Measurements from ENCODE around the gene DPH6. TPM values are rescaled to one million over a fixed set of nuclear protein-coding genes. Genes with fewer than 3 reads are reported as not detected.

Gene DPH6
- polyA plus RNA-seq, 2 of the 4 experiments (the other 2 are of a cell fraction): 11.0 to 33.6 TPM

GRCh38 chr15:35507932-35508638, 37.9 kb downstream of the DPH6 start:
- DNase-seq (ENCODE audit: low read depth in 1 of 2, low spot score in 1 of 2) (no peak), FAIRE-seq (no peak), ATAC-seq (no peak)
- CTCF ChIA-PET: no interaction called here
- Histone ChIP-seq H3K4me3 (no peak overlapping the region), H3K4me1 (no peaks in the 10 kb centered on the region), H3K9me3 (no peaks in the 10 kb centered on the region), H3K4me2 (no peak overlapping the region), H3K27ac (no peak overlapping the region)
- 86% methylated on average over 7 of the region's 7 CpGs for WGBS (ENCODE audit: missing lambda C conversion rate)
- POLR2A ChIA-PET: no interaction called here
- TF ChIP-seq, protein P1, sequence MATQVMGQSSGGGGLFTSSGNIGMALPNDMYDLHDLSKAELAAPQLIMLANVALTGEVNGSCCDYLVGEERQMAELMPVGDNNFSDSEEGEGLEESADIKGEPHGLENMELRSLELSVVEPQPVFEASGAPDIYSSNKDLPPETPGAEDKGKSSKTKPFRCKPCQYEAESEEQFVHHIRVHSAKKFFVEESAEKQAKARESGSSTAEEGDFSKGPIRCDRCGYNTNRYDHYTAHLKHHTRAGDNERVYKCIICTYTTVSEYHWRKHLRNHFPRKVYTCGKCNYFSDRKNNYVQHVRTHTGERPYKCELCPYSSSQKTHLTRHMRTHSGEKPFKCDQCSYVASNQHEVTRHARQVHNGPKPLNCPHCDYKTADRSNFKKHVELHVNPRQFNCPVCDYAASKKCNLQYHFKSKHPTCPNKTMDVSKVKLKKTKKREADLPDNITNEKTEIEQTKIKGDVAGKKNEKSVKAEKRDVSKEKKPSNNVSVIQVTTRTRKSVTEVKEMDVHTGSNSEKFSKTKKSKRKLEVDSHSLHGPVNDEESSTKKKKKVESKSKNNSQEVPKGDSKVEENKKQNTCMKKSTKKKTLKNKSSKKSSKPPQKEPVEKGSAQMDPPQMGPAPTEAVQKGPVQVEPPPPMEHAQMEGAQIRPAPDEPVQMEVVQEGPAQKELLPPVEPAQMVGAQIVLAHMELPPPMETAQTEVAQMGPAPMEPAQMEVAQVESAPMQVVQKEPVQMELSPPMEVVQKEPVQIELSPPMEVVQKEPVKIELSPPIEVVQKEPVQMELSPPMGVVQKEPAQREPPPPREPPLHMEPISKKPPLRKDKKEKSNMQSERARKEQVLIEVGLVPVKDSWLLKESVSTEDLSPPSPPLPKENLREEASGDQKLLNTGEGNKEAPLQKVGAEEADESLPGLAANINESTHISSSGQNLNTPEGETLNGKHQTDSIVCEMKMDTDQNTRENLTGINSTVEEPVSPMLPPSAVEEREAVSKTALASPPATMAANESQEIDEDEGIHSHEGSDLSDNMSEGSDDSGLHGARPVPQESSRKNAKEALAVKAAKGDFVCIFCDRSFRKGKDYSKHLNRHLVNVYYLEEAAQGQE (IDR thresholded peaks at IDR 0.05): no peak
- TF ChIP-seq BHLHE40 (IDR thresholded peaks at IDR 0.05; ENCODE audit: low read depth, low read length) (no peak), HOXB13 (CRISPR knock-in tag; IDR thresholded peaks at IDR 0.05; ENCODE audit: low read depth) (no peak), TP53 (CRISPR knock-in tag; IDR thresholded peaks at IDR 0.05) (no peak), TFCP2L1 (CRISPR knock-in tag; IDR thresholded peaks at IDR 0.05) (no peak), ZFP36 (IDR thresholded peaks at IDR 0.05; ENCODE audit: borderline replicate concordance, partially characterized antibody) (no peak)
- TF ChIP-seq, protein P2, sequence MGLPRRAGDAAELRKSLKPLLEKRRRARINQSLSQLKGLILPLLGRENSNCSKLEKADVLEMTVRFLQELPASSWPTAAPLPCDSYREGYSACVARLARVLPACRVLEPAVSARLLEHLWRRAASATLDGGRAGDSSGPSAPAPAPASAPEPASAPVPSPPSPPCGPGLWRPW (IDR thresholded peaks at IDR 0.05): no peak
- TF ChIP-seq, protein P3, sequence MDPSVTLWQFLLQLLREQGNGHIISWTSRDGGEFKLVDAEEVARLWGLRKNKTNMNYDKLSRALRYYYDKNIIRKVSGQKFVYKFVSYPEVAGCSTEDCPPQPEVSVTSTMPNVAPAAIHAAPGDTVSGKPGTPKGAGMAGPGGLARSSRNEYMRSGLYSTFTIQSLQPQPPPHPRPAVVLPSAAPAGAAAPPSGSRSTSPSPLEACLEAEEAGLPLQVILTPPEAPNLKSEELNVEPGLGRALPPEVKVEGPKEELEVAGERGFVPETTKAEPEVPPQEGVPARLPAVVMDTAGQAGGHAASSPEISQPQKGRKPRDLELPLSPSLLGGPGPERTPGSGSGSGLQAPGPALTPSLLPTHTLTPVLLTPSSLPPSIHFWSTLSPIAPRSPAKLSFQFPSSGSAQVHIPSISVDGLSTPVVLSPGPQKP (IDR thresholded peaks at IDR 0.05; ENCODE audit: low read depth, low read length): no peak
- TF ChIP-seq, protein P4, sequence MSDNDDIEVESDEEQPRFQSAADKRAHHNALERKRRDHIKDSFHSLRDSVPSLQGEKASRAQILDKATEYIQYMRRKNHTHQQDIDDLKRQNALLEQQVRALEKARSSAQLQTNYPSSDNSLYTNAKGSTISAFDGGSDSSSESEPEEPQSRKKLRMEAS (IDR thresholded peaks at IDR 0.05): no peak

DNA sequence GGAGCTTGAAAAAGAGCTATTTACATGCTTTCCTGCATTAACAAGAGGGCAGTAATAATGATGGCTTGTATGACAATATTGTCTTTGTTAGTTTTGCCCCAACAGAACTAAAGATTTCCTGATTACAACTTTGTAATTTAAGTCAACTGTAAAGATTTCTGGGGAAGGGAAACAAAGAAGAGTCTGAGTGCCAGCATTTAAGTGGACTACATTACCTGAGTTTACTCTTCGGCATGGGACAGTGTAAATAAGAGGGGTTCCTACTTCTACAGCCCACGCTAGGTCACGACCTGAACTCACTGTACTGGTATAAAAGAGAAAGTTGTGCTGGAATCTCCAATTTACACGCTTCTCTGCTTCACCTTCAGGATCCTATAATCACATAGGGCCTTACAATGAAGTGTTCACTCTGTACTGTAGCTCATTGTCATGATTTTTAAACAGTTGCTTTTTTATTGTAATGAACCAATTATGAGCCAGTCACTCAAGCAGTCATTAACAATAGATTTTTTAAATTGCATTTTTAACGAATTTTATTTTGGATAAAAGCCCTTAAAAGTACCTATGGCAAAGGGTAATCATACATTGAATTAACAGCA, 39.6 kb downstream of the DPH6 start:
- Histone ChIP-seq H3K4me2 (no peak overlapping the region), H3K27ac (no peak overlapping the region), H3K9me3 (no peaks in the 10 kb centered on the region), H3K4me1 (no peaks in the 10 kb centered on the region), H3K4me3 (no peak overlapping the region)
- FAIRE-seq (no peak), ATAC-seq (no peak), DNase-seq (ENCODE audit: low read depth in 1 of 2, low spot score in 1 of 2) (no peak)
- TF ChIP-seq HOXB13 (CRISPR knock-in tag; IDR thresholded peaks at IDR 0.05; ENCODE audit: low read depth): no peak
- no peak for TF ChIP-seq NPAS2 (CRISPR knock-in tag; IDR thresholded peaks at IDR 0.05; ENCODE audit: borderline replicate concordance)
- ChIA-PET POLR2A (no interaction called here), CTCF (no interaction called here)
- 54% methylated on average over 5 of the region's 5 CpGs for WGBS (ENCODE audit: missing lambda C conversion rate)

- H3K4me2 ChIP-seq: no peak overlapping the region
- no peak overlapping the region for H3K27ac ChIP-seq
- POLR2A ChIA-PET: no interaction called here
- FAIRE-seq: no peak
- H3K4me3 ChIP-seq: no peak overlapping the region
- CTCF ChIA-PET: no interaction called here
- no peak for DNase-seq (ENCODE audit: low read depth in 1 of 2, low spot score in 1 of 2)
- ATAC-seq: no peak
- no peaks in the 10 kb centered on the region for H3K9me3 ChIP-seq
- no peaks in the 10 kb centered on the region for H3K4me1 ChIP-seq
- no peak for TF ChIP-seq TFCP2L1 (CRISPR knock-in tag; IDR thresholded peaks at IDR 0.05)
- no peak for TF ChIP-seq CHD2 (IDR thresholded peaks at IDR 0.05; ENCODE audit: low read length, partially characterized antibody)
- TF ChIP-seq, protein P5, sequence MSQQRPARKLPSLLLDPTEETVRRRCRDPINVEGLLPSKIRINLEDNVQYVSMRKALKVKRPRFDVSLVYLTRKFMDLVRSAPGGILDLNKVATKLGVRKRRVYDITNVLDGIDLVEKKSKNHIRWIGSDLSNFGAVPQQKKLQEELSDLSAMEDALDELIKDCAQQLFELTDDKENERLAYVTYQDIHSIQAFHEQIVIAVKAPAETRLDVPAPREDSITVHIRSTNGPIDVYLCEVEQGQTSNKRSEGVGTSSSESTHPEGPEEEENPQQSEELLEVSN (IDR thresholded peaks at IDR 0.05; ENCODE audit: borderline replicate concordance, low read depth): no peak
- no peak for TF ChIP-seq FOSL2 (IDR thresholded peaks at IDR 0.05)
- no peak for TF ChIP-seq FOSL2 (CRISPR knock-in tag; IDR thresholded peaks at IDR 0.05)
- TF ChIP-seq ZSCAN20 (CRISPR knock-in tag; IDR thresholded peaks at IDR 0.05): no peak
- no peak for TF ChIP-seq MYC (IDR thresholded peaks at IDR 0.05; ENCODE audit: borderline replicate concordance, low read length)
- no peak for TF ChIP-seq HOXB5 (CRISPR knock-in tag; IDR thresholded peaks at IDR 0.05)
- no peak for TF ChIP-seq BCL3 (IDR thresholded peaks at IDR 0.05)
- TF ChIP-seq ZNF302 (CRISPR knock-in tag; IDR thresholded peaks at IDR 0.05): no peak
- no peak for TF ChIP-seq TP53 (CRISPR knock-in tag; IDR thresholded peaks at IDR 0.05)
- no peak for TF ChIP-seq BHLHE40 (IDR thresholded peaks at IDR 0.05; ENCODE audit: low read depth, low read length)
- TF ChIP-seq ATOH8 (CRISPR knock-in tag; IDR thresholded peaks at IDR 0.05; ENCODE audit: low read depth): no peak
- no peak for TF ChIP-seq KDM5A (IDR thresholded peaks at IDR 0.05)
- TF ChIP-seq MAZ (IDR thresholded peaks at IDR 0.05; ENCODE audit: borderline replicate concordance, low read depth, low read length): no peak
Observed at GRCh38 chr15:35505809-35506208, 40.2 kb downstream of the DPH6 start.

Measured in A549 (cell line).